ENCODE measurements around the gene PLXNA1. TPM values are rescaled to one million over a fixed set of nuclear protein-coding genes. Genes with fewer than 3 reads are reported as not detected.

Gene PLXNA1
- total RNA-seq, 1 experiment from 2014 or later: 12.1 TPM

GRCh38 chr3:126963261-126964190 lies 19.4 kb upstream of the PLXNA1 start:
- in situ Hi-C loops (cut with HindIII; ENCODE audit: low pct_unique_long_range_greater_than_20kb, low sequenced_read_pairs): no loop called here
- DNase-seq (ENCODE audit: low read depth): no peak

- no peak for DNase-seq (ENCODE audit: low read depth)
- in situ Hi-C loops (cut with HindIII; ENCODE audit: low pct_unique_long_range_greater_than_20kb, low sequenced_read_pairs): no loop called here
Observed at GRCh38 chr3:126964261-126964660, 18.7 kb upstream of the PLXNA1 start.

DNA sequence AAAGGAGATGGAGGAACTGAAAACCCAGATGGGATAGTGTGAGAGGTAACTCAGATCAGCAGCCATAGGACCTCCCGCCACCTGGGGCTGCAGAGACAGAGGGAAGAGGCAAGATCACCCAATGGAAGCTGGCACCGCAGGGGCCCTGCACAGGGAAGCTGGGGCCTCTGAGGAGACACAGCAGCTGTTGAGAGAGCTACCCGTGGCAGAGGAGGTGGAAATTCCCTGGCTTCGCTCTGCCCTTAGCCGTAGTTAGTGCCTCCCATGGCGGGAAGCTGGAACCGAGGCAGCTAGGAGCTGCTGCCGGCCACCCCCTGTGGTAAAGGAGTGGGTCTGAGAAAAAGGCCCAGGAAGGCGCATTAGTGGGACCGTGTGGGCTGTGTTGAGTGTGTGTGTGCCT lies 18.0 kb upstream of the PLXNA1 start:
- DNase-seq (ENCODE audit: low read depth): no peak
- in situ Hi-C loops (cut with HindIII; ENCODE audit: low pct_unique_long_range_greater_than_20kb, low sequenced_read_pairs): no loop called here

DNA sequence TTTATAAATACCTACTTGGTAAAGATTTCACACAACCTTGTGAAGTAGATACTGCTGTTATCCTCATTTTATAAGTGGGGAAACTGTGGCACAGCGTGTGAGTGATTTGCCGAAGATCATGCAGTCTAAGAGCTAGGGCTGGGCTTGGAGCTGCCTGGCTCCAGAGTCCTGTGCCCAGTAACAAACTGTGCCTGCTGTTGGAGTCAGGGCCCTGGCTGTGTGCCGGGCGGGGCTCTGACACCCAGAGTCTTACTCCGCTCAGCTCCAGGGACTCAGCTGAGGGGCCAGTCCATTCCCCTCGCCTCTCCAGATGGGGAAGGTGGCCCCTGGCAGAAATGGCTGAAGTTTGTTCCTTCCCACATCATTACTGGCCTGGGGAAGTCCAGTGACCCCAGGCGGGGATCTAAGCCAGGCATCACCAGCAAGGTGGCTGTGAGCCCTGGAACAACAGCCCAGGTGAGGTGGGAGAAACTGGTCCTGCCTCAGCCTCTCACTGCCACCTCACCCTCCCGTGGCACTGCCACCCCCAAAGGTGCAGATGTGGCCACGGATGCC lies 17.3 kb upstream of the PLXNA1 start:
- DNase-seq (ENCODE audit: low read depth): no peak
- in situ Hi-C loops (cut with HindIII; ENCODE audit: low pct_unique_long_range_greater_than_20kb, low sequenced_read_pairs): no loop called here

- no peak for DNase-seq (ENCODE audit: low read depth)
- in situ Hi-C loops (cut with HindIII; ENCODE audit: low pct_unique_long_range_greater_than_20kb, low sequenced_read_pairs): no loop called here
Observed at GRCh38 chr3:126967386-126967785, 15.5 kb upstream of the PLXNA1 start.

DNA sequence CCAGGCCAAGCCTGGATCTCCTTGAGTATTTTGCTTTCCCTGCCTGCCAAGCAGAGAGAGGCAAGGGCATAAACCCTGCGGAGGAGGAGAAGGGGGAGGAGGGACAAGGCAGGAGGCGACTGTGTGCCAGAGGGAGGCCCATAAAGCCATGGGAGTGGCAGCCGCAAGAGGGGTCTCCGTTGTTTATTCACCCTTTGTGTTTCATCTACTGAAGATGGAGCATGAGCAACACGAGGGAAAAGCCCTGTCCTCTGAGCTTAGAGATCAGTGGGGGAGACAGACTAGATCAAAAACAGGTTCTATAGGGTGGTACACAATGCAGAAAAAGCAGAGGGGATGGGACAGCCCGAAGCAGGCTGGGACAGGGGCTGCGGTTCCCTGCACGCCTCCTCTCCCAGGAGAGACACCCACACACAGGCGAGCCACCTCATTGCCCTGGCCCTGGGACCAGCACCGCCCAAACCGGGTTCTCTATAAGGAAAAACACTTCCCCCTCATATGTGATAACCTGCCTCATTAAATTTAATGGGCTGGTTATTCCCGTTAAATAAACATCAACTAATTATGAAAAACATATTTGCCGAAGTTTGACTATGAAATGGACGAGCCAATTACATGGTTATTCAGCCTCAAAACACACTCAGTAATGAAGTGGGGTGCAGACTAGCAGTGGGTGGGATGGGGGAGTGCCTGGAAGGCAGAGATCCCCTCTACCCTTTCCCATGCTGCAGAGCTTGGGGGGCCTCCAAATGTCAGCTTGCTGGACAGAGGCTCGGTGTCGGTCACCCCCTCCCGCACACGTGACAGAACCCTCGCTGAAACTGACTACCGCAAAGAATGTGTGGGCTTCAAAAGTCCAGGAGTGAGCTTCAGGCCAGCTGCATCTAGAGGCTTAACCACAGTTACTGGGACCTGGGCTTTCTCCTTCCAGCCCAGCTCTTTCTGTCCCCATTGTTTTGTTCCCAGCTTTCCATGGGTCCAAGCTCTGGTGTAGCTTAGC lies 14.2 kb upstream of the PLXNA1 start:
- in situ Hi-C loops (cut with HindIII; ENCODE audit: low pct_unique_long_range_greater_than_20kb, low sequenced_read_pairs): no loop called here
- no peak for DNase-seq (ENCODE audit: low read depth)

GRCh38 chr3:126969586-126969985 lies 13.3 kb upstream of the PLXNA1 start:
- in situ Hi-C loops (cut with HindIII; ENCODE audit: low pct_unique_long_range_greater_than_20kb, low sequenced_read_pairs): no loop called here
- DNase-seq (ENCODE audit: low read depth): peak; percentile 21

DNA sequence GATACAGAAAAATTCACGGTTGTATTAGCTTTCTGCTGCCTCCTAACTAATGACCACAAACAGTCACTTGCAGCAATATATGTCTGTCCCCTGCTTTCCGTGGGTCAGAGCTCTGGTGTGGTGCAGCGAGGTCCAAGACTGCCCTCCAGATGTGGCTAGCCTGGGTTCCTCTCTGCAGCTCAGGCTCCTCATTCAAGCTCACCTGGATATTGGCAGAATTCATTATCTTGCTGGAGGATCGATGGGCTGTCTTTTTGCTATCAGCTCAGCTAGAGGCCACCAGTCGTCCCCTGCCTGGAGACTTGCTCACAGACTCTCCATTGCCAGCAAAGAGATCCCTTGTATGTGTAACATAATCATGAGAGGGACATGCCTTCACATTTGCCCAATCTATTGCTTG lies 12.8 kb upstream of the PLXNA1 start:
- in situ Hi-C loops (cut with HindIII; ENCODE audit: low pct_unique_long_range_greater_than_20kb, low sequenced_read_pairs): no loop called here
- DNase-seq (ENCODE audit: low read depth): no peak

- in situ Hi-C loops (cut with HindIII; ENCODE audit: low pct_unique_long_range_greater_than_20kb, low sequenced_read_pairs): no loop called here
- DNase-seq (ENCODE audit: low read depth): no peak
Observed at GRCh38 chr3:126970921-126971320, 12.0 kb upstream of the PLXNA1 start.

DNA sequence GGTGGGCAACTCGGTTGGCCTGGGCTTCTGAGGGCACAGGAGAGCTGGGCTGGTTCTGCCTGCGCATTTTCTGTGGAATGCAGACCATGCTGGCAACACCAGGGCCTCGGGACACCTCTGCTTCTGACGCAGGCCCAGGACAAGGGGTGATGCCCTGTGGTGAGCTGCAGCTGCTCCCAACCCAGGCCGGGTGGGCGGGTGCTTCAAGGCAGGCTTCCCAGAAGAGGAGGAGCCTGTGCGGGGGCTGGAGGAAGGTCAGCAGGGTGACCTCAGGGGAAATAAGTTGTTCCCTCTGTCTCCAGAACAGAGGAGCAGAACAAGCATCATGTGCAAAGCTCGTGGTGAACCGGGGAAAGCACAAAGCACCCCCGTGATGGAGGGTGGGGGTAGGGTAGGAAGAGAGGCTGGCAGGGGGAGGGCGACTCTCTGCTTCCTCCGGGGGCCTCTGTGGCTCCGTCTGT lies 11.0 kb upstream of the PLXNA1 start:
- no peak for DNase-seq (ENCODE audit: low read depth)
- in situ Hi-C loops (cut with HindIII; ENCODE audit: low pct_unique_long_range_greater_than_20kb, low sequenced_read_pairs): no loop called here

- DNase-seq (ENCODE audit: low read depth): no peak
- in situ Hi-C loops (cut with HindIII; ENCODE audit: low pct_unique_long_range_greater_than_20kb, low sequenced_read_pairs): no loop called here
Observed at GRCh38 chr3:126972866-126973265, 10.0 kb upstream of the PLXNA1 start.

DNA sequence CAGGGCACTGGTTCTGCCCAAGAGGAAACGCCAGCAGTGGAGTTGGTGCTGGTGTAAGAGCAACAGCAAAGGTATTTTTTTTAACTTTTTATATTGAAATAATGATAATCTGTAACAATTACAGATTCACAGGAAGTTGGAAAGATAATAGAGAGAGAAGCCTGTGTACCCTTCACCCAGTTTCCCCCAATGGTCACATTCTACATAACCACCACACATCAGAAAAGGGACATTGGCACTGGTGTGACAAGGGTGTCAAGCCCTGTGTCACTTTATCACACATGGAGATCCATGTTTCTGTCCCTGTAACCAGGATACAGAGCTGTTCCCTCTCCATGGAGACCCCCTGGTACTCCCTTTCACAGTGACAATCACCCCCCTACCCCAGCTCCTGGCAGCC lies 9.1 kb upstream of the PLXNA1 start:
- in situ Hi-C loops (cut with HindIII; ENCODE audit: low pct_unique_long_range_greater_than_20kb, low sequenced_read_pairs): no loop called here
- DNase-seq (ENCODE audit: low read depth): no peak

DNA sequence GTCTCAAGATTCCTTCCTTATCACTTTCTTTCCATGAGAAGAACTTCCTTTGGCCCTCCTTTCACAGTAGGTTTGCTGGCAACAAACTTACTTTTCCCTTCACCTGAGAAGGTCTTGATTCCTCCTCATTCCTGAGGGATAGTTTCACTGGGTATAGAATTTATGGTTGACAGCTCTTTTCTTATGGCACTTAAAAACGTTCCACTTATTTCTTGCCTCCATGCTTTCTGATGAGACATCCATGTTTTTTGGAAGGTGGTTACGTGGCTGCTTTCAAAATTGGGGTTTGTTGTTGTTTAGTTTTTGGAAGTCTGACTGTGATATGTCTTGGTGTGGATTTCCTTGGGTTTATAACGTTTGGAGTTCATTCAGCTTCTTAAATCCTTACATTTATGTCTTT lies 8.2 kb upstream of the PLXNA1 start:
- no peak for DNase-seq (ENCODE audit: low read depth)
- in situ Hi-C loops (cut with HindIII; ENCODE audit: low pct_unique_long_range_greater_than_20kb, low sequenced_read_pairs): no loop called here

- in situ Hi-C loops (cut with HindIII; ENCODE audit: low pct_unique_long_range_greater_than_20kb, low sequenced_read_pairs): no loop called here
- no peak for DNase-seq (ENCODE audit: low read depth)
Observed at GRCh38 chr3:126976906-126977305, 6.0 kb upstream of the PLXNA1 start.

DNA sequence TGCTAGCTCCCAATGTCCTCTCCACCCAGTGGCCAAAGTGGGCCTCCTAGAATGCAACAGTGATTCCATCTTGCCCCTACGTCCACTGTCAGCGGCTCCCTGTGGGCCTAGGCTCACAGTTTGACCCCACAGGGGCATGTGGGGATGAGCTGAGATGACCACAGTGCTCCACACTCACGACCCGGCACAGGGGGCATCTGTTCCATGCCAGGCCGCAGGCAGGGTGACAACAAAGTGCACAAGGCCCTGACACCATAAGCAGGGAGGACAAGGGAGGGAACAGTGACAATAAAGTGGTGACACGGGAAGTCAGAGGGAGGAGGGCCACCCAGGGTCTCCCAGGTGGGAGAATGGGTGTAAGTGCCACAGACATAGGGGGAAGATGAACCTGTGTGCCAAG lies 5.1 kb upstream of the PLXNA1 start:
- in situ Hi-C loops (cut with HindIII; ENCODE audit: low pct_unique_long_range_greater_than_20kb, low sequenced_read_pairs): no loop called here
- DNase-seq (ENCODE audit: low read depth): no peak

DNA sequence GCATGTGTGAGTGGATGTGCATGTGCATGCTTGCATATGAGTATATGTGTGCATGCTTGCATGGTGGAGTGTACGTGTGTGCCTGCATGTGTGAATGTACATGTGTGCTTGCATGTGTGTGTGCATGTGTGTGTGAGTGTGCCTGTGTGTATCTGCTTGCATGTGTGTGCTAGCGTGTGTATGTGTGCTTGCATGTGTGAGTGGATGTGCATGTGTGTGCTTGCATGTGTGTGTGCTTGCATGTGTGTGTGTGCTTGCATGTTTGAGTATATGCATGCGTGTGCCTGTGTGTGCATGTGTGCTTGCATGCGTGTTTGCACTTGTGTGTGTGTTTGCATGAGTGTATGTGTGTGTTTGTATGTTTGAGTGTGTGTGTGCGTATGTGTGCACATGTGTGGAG lies 4.6 kb upstream of the PLXNA1 start:
- no peak for DNase-seq (ENCODE audit: low read depth)
- in situ Hi-C loops (cut with HindIII; ENCODE audit: low pct_unique_long_range_greater_than_20kb, low sequenced_read_pairs): no loop called here

- DNase-seq (ENCODE audit: low read depth): no peak
- in situ Hi-C loops (cut with HindIII; ENCODE audit: low pct_unique_long_range_greater_than_20kb, low sequenced_read_pairs): no loop called here
Observed at GRCh38 chr3:126979046-126979628, 3.8 kb upstream of the PLXNA1 start.

DNA sequence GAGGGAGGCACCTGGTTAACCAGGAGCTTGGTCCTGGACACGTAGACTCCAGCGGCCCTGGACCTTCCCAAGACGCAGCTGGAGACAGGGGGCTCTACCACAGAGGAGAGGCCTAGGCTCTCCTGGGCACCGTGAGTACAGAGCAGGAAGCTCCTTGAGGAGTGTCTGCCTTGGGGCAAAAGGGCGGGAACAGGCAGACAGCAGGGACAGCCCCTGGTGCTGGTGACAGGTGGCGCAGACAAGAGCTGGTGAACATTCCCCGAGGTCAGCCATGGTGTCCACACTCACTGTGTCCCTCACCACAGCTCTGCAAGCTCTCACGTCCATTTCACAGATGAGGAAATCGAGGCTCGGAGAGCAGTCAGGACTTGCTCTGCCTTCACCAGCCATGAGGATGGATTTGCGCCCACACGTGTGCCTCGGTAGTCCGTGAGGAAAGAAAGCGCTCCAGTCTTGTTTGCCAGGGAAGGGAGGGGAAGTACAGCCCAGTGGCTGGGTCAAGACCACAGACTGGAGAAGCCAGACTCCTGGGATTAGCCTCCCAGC lies 2.6 kb upstream of the PLXNA1 start:
- in situ Hi-C loops (cut with HindIII; ENCODE audit: low pct_unique_long_range_greater_than_20kb, low sequenced_read_pairs): no loop called here
- DNase-seq (ENCODE audit: low read depth): no peak
